Prostate gland (tissue), 2 donors: ENCODE data around the gene C2CD4C. TPM values are rescaled to one million over a fixed set of nuclear protein-coding genes. Genes with fewer than 3 reads are reported as not detected.
"Not testable (repeated sequence)": the region's sequence is repeated elsewhere in the genome, so short reads cannot be mapped to it uniquely, and the experiment has no call there.

Experiments used
- DNase-seq: peaks from one replicate; pipeline ENCODE4 v3.0.0-alpha.2; 2019; ENCODE audit warnings: low spot score
- H3K27ac ChIP-seq, 2 donors: fragments of 200-600 bp; sonication (generic); 2 replicates each; pipeline ENCODE4 v1.5.1; 2017 to 2019
- H3K27me3 ChIP-seq: fragments of 200-600 bp; sonication (generic); replicated peaks from 2 replicates; pipeline ENCODE4 v1.5.1; 2019; ENCODE audit not compliant: insufficient read depth
- H3K36me3 ChIP-seq, 2 donors: fragments of 200-600 bp; sonication (generic); 1 replicate in 1 of 2; 2 replicates in 1 of 2; pipeline versions ENCODE4 v1.5.1 to v1.8.1; 2017 to 2019
- H3K4me1 ChIP-seq: fragments of 200-600 bp; sonication (generic); replicated peaks from 2 replicates; pipeline ENCODE4 v1.5.1; 2019
- H3K4me3 ChIP-seq, 2 donors: fragments of 200-600 bp; sonication (generic); 2 replicates each; pipeline ENCODE4 v1.5.1; 2017 to 2019
- H3K9me3 ChIP-seq: fragments of 200-600 bp; sonication (generic); 2 replicates; pipeline ENCODE4 v1.5.1; 2017
- CTCF ChIP-seq, 4 experiments: fragments of 200-600 bp in 2 of 4; fragments of 450-650 bp in 2 of 4; sonication (generic) in 2 of 4; IDR thresholded peaks; 1 replicate in 3 of 4; 2 replicates in 1 of 4; pipeline ENCODE4 v1.5.1; 2016 to 2019; ENCODE audit warnings: antibody characterized with exemption in 4 of 4, mild to moderate bottlenecking in 2 of 4, moderate library complexity in 2 of 4
- POLR2A ChIP-seq: fragments of 450-650 bp; IDR thresholded peaks from one replicate; pipeline ENCODE4 v1.6.1; 2016; ENCODE audit warnings: antibody characterized with exemption, mild to moderate bottlenecking
- POLR2AphosphoS5 ChIP-seq: sonication (generic); formaldehyde crosslinking; IDR thresholded peaks from one replicate; pipeline ENCODE4 v1.6.1; 2017; ENCODE audit warnings: antibody characterized with exemption
- WGBS: methylation state at CpG from one replicate; pipeline ENCODE4 v1.1.5; 2018; 5-methylcytosine and 5-hydroxymethylcytosine counted together
- intact Hi-C: fragments of 100-400 bp; cut with DNase I; formaldehyde crosslinking; loops from one replicate; pipeline ENCODE4 v1.14.2; 2022
- total RNA-seq, 2 donors: library from RNA; depleted of rRNA; stranded (reverse); fragments of >200 nt; gene quantifications; one replicate each; pipeline ENCODE4 v1.1.0, GENCODE V29; 2016

C2CD4C gene
- total RNA-seq, 2 donors from 2014 or later, result 0.59 to 3.1 TPM

- Histone ChIP-seq H3K9me3 (no peaks in the 10 kb centered on the region), H3K36me3 (no peaks in the 10 kb centered on the region), H3K27me3 (no peaks in the 10 kb centered on the region), H3K4me1 (no peaks in the 10 kb centered on the region), H3K27ac (no peak overlapping the region), H3K4me3 (no peak overlapping the region)
- TF ChIP-seq POLR2A (no peak), POLR2AphosphoS5 (no peak), CTCF (IDR thresholded peaks at IDR 0.05) (no peak)
- no peak for DNase-seq
- intact Hi-C loops, result no loop called here
- 86% methylated on average over 16 of the region's 21 CpGs for WGBS
These were observed 21.2 kb downstream of the C2CD4C start for GRCh38 chr19:387777-388176.

DNA sequence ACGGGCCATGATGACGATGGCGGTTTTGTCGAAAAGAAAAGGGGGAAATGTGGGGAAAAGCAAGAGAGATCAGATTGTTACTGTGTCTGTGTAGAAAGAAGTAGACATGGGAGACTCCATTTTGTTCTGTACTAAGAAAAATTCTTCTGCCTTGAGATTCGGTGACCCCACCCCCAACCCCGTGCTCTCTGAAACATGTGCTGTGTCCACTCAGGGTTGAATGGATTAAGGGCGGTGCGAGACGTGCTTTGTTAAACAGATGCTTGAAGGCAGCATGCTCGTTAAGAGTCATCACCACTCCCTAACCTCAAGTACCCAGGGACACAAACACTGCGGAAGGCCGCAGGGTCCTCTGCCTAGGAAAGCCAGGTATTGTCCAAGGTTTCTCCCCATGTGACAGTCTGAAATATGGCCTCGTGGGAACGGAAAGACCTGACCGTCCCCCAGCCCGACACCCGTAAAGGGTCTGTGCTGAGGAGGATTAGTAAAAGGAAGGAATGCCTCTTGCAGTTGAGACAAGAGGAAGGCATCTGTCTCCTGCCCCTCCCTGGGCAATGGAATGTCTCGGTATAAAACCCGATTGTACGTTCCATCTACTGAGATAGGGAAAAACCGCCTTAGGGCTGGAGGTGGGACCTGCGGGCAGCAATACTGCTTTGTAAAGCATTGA is 22.2 kb downstream of the C2CD4C start:
- H3K4me1 ChIP-seq, H3K27me3 ChIP-seq, H3K36me3 ChIP-seq, H3K9me3 ChIP-seq, H3K27ac ChIP-seq, DNase-seq, H3K4me3 ChIP-seq, intact Hi-C loops: not testable (repeated sequence)
- WGBS, result 31% methylated on average over 12 of the region's 22 CpGs

GRCh38 chr19:386189-386588 is 22.8 kb downstream of the C2CD4C start:
- H3K27me3 ChIP-seq, H3K27ac ChIP-seq, H3K9me3 ChIP-seq, H3K36me3 ChIP-seq, H3K4me3 ChIP-seq, DNase-seq, H3K4me1 ChIP-seq, intact Hi-C loops: not testable (repeated sequence)
- 44% methylated on average over 8 of the region's 8 CpGs for WGBS

DNA sequence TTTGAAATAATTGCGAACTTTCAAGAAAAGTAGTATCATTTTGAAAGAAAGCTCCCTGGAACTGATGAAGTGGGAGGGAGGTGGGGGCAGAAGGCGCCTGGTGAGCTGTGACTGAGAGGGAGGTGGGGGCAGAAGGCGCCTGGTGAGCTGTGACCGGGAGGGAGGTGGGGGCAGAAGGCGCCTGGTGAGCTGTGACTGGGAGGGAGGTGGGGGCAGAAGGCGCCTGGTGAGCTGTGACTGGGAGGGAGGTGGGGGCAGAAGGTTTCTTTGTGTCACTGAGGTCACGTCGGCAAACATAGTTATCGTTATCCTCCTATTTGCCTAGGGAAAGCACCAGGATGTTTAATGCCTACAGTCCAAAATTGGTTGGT is 24.2 kb downstream of the C2CD4C start:
- Histone ChIP-seq H3K9me3 (no peaks in the 10 kb centered on the region), H3K36me3 (no peaks in the 10 kb centered on the region), H3K27ac (no peak overlapping the region), H3K4me1 (no peaks in the 10 kb centered on the region), H3K4me3 (no peak overlapping the region), H3K27me3 (no peaks in the 10 kb centered on the region)
- no peak for DNase-seq
- TF ChIP-seq POLR2AphosphoS5 (no peak), POLR2A (no peak), CTCF (IDR thresholded peaks at IDR 0.05) (no peak)
- intact Hi-C loops, result no loop called here
- WGBS, result 74% methylated on average over 9 of the region's 9 CpGs

- Histone ChIP-seq H3K4me3 (no peak overlapping the region), H3K27ac (no peak overlapping the region), H3K4me1 (no peaks in the 10 kb centered on the region), H3K36me3 (no peaks in the 10 kb centered on the region), H3K9me3 (no peaks in the 10 kb centered on the region), H3K27me3 (no peaks in the 10 kb centered on the region)
- 38% methylated on average over 44 of the region's 44 CpGs for WGBS
- intact Hi-C loops, result no loop called here
- peak in 3 of 4 experiments; percentile 25 to 52 (median 51) for TF ChIP-seq CTCF (IDR thresholded peaks at IDR 0.05)
- no peak for TF ChIP-seq POLR2A
- no peak for DNase-seq
These were observed 24.8 kb downstream of the C2CD4C start for GRCh38 chr19:383922-384798.

- no peaks in the 10 kb centered on the region for H3K27me3 ChIP-seq
- H3K36me3 ChIP-seq, result no peaks in the 10 kb centered on the region
- intact Hi-C loops, result no loop called here
- no peak overlapping the region for H3K27ac ChIP-seq
- TF ChIP-seq POLR2AphosphoS5 (no peak), CTCF (IDR thresholded peaks at IDR 0.05) (no peak), POLR2A (no peak)
- no peaks in the 10 kb centered on the region for H3K4me1 ChIP-seq
- 89% methylated on average over 18 of the region's 19 CpGs for WGBS
- DNase-seq, result no peak
- no peaks in the 10 kb centered on the region for H3K9me3 ChIP-seq
- H3K4me3 ChIP-seq, result no peak overlapping the region
These were observed 25.9 kb downstream of the C2CD4C start for GRCh38 chr19:383040-383439.

GRCh38 chr19:382578-382977 is 26.4 kb downstream of the C2CD4C start:
- intact Hi-C loops, H3K27me3 ChIP-seq, H3K36me3 ChIP-seq, H3K4me1 ChIP-seq, H3K27ac ChIP-seq, H3K9me3 ChIP-seq, H3K4me3 ChIP-seq, DNase-seq: not testable (repeated sequence)
- WGBS, result 74% methylated on average over 9 of the region's 9 CpGs

DNA sequence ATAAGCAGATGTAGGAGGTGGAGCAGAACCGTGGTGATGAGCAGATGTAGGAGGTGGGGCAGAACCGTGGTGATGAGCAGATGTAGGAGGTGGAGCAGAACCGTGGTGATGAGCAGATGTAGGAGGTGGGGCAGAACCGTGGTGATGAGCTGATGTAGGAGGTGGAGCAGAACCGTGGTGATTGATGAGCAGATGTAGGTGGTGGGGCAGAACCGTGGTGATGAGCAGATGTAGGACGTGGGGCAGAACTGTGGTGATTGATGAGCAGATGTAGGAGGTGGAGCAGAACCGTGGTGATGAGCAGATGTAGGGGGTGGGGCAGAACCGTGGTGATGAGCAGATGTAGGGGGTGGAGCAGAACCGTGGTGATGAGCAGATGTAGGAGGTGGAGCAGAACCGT is 27.0 kb downstream of the C2CD4C start:
- H3K27me3 ChIP-seq, H3K36me3 ChIP-seq, H3K27ac ChIP-seq, H3K4me3 ChIP-seq, H3K4me1 ChIP-seq, intact Hi-C loops, DNase-seq, H3K9me3 ChIP-seq: not testable (repeated sequence)
- WGBS, result 83% methylated on average over 11 of the region's 11 CpGs
